ENCODE results near the gene OAF. TPM values are rescaled to one million over a fixed set of nuclear protein-coding genes. Genes with fewer than 3 reads are reported as not detected.

Gene OAF
- total and polyA plus RNA-seq, 5 donors: 21.6 to 57.1 (median 43.1) TPM

GRCh38 chr11:120217526-120217925 lies 6.7 kb downstream of the OAF start:
- Histone ChIP-seq H3K4me1 (ENCODE audit: control insufficient read depth, insufficient read depth, low read length) (peaks cover 7% of the 10 kb centered on the region), H3K4me3 (ENCODE audit: low read length) (no peak overlapping the region)
- intact Hi-C loops (cut with DNase I): loop anchor here in 1 of 4 donors (5.0 kb wide), 1 partner anchor 35 kb away; no protein-coding TSS in a partner anchor

GRCh38 chr11:120217941-120218694 lies 7.3 kb downstream of the OAF start:
- DNase-seq (peak; percentile 72 to 80 (median 77)), ATAC-seq (peak; percentile 57 to 68)
- intact Hi-C loops (cut with DNase I): loop anchor here in 1 of 4 donors (5.0 kb wide), 1 partner anchor 36 kb away; no protein-coding TSS in a partner anchor
- Histone ChIP-seq H3K27ac (ENCODE audit: low read length) (peak overlapping the region; percentile 63), H3K27me3 (ENCODE audit: control insufficient read depth, insufficient read depth) (no peaks in the 10 kb centered on the region), H3K4me1 (ENCODE audit: control insufficient read depth, insufficient read depth, low read length) (peaks cover 7% of the 10 kb centered on the region), H3K9me3 (ENCODE audit: control insufficient read depth, low read length) (no peaks in the 10 kb centered on the region), H3K4me3 (ENCODE audit: low read length) (no peak overlapping the region)
- WGBS: 56% methylated on average over 12 of the region's 12 CpGs

More at GRCh38 chr11:120217526-120217925, 6.7 kb downstream of the OAF start:
- Histone ChIP-seq H3K27ac (ENCODE audit: low read length) (peak overlapping the region; percentile 2), H3K27me3 (ENCODE audit: control insufficient read depth, insufficient read depth) (no peaks in the 10 kb centered on the region), H3K9me3 (ENCODE audit: control insufficient read depth, low read length) (no peaks in the 10 kb centered on the region)
- ATAC-seq: no peak
- WGBS: 71% methylated on average over 12 of the region's 12 CpGs
- no peak for DNase-seq

- DNase-seq (peak in 1 of 3 donors; percentile 71), ATAC-seq (no peak)
- H3K4me1 ChIP-seq (ENCODE audit: control insufficient read depth, insufficient read depth, low read length): peaks cover 8% of the 10 kb centered on the region
- no peaks in the 10 kb centered on the region for H3K9me3 ChIP-seq (ENCODE audit: control insufficient read depth, low read length)
- H3K27ac ChIP-seq (ENCODE audit: low read length): peak overlapping the region; percentile 63
- intact Hi-C loops (cut with DNase I): loop anchor here in 1 of 4 donors (5.0 kb wide), 1 partner anchor 36 kb away; no protein-coding TSS in a partner anchor
- 46% methylated on average over 10 of the region's 10 CpGs for WGBS
- no peak overlapping the region for H3K4me3 ChIP-seq (ENCODE audit: low read length)
- no peaks in the 10 kb centered on the region for H3K27me3 ChIP-seq (ENCODE audit: control insufficient read depth, insufficient read depth)
Observed at GRCh38 chr11:120218695-120219033, 7.8 kb downstream of the OAF start.

- peaks cover 10% of the 10 kb centered on the region for H3K4me1 ChIP-seq (ENCODE audit: control insufficient read depth, insufficient read depth, low read length)
- no peaks in the 10 kb centered on the region for H3K9me3 ChIP-seq (ENCODE audit: control insufficient read depth, low read length)
- H3K27ac ChIP-seq (ENCODE audit: low read length): peak overlapping the region; percentile 39
- 54% methylated on average over 13 of the region's 13 CpGs for WGBS
- intact Hi-C loops (cut with DNase I): loop anchor here in 1 of 4 donors (5.0 kb wide), 1 partner anchor 37 kb away; no protein-coding TSS in a partner anchor
- H3K4me3 ChIP-seq (ENCODE audit: low read length): no peak overlapping the region
- peak; percentile 60 to 80 (median 79) for DNase-seq
- peak; percentile 38 to 55 for ATAC-seq
- no peaks in the 10 kb centered on the region for H3K27me3 ChIP-seq (ENCODE audit: control insufficient read depth, insufficient read depth)
Observed at GRCh38 chr11:120219232-120219937, 8.6 kb downstream of the OAF start.

GRCh38 chr11:120219938-120220746 lies 9.3 kb downstream of the OAF start:
- no peaks in the 10 kb centered on the region for H3K9me3 ChIP-seq (ENCODE audit: control insufficient read depth, low read length)
- H3K27me3 ChIP-seq (ENCODE audit: control insufficient read depth, insufficient read depth): no peaks in the 10 kb centered on the region
- ATAC-seq (no peak), DNase-seq (peak in 1 of 3 donors; percentile 31)
- intact Hi-C loops (cut with DNase I): loop anchor here in 1 of 4 donors (5.0 kb wide), 1 partner anchor 38 kb away; no protein-coding TSS in a partner anchor
- 64% methylated on average over 9 of the region's 9 CpGs for WGBS
- peaks cover 13% of the 10 kb centered on the region for H3K4me1 ChIP-seq (ENCODE audit: control insufficient read depth, insufficient read depth, low read length)
- no peak overlapping the region for H3K4me3 ChIP-seq (ENCODE audit: low read length)
- H3K27ac ChIP-seq (ENCODE audit: low read length): no peak overlapping the region

GRCh38 chr11:120220747-120221037 lies 9.9 kb downstream of the OAF start:
- peaks cover 16% of the 10 kb centered on the region for H3K4me1 ChIP-seq (ENCODE audit: control insufficient read depth, insufficient read depth, low read length)
- intact Hi-C loops (cut with DNase I): no loop called here
- ATAC-seq: no peak
- peak in 1 of 3 donors; percentile 15 for DNase-seq
- no peaks in the 10 kb centered on the region for H3K27me3 ChIP-seq (ENCODE audit: control insufficient read depth, insufficient read depth)
- H3K4me3 ChIP-seq (ENCODE audit: low read length): no peak overlapping the region
- 94% methylated on average over 4 of the region's 4 CpGs for WGBS
- no peaks in the 10 kb centered on the region for H3K9me3 ChIP-seq (ENCODE audit: control insufficient read depth, low read length)
- no peak overlapping the region for H3K27ac ChIP-seq (ENCODE audit: low read length)

- H3K4me1 ChIP-seq (ENCODE audit: control insufficient read depth, insufficient read depth, low read length): peaks cover 17% of the 10 kb centered on the region
- no peak overlapping the region for H3K27ac ChIP-seq (ENCODE audit: low read length)
- no peak for DNase-seq
- ATAC-seq: no peak
- H3K27me3 ChIP-seq (ENCODE audit: control insufficient read depth, insufficient read depth): no peaks in the 10 kb centered on the region
- WGBS: 81% methylated on average over 1 of the region's 1 CpG
- intact Hi-C loops (cut with DNase I): no loop called here
- H3K4me3 ChIP-seq (ENCODE audit: low read length): no peak overlapping the region
- H3K9me3 ChIP-seq (ENCODE audit: control insufficient read depth, low read length): no peaks in the 10 kb centered on the region
Observed at GRCh38 chr11:120221115-120221752, 10.4 kb downstream of the OAF start.

- ATAC-seq (no peak), DNase-seq (peak in 1 of 3 donors; percentile 54)
- H3K9me3 ChIP-seq (ENCODE audit: control insufficient read depth, low read length): no peaks in the 10 kb centered on the region
- WGBS: 85% methylated on average over 8 of the region's 8 CpGs
- H3K4me1 ChIP-seq (ENCODE audit: control insufficient read depth, insufficient read depth, low read length): peaks cover 15% of the 10 kb centered on the region
- no peak overlapping the region for H3K4me3 ChIP-seq (ENCODE audit: low read length)
- intact Hi-C loops (cut with DNase I): no loop called here
- H3K27ac ChIP-seq (ENCODE audit: low read length): no peak overlapping the region
- no peaks in the 10 kb centered on the region for H3K27me3 ChIP-seq (ENCODE audit: control insufficient read depth, insufficient read depth)
Observed at GRCh38 chr11:120222916-120223315, 12.1 kb downstream of the OAF start.

GRCh38 chr11:120223793-120224192 lies 13.0 kb downstream of the OAF start:
- Histone ChIP-seq H3K4me3 (ENCODE audit: low read length) (no peak overlapping the region), H3K9me3 (ENCODE audit: control insufficient read depth, low read length) (no peaks in the 10 kb centered on the region), H3K4me1 (ENCODE audit: control insufficient read depth, insufficient read depth, low read length) (peaks cover 14% of the 10 kb centered on the region), H3K27ac (ENCODE audit: low read length) (no peak overlapping the region), H3K27me3 (ENCODE audit: control insufficient read depth, insufficient read depth) (no peaks in the 10 kb centered on the region)
- ATAC-seq: no peak
- peak in 1 of 3 donors; percentile 11 for DNase-seq
- intact Hi-C loops (cut with DNase I): no loop called here
- 19% methylated on average over 1 of the region's 1 CpG for WGBS

- ATAC-seq (no peak), DNase-seq (peak in 1 of 3 donors; percentile 41)
- H3K4me1 ChIP-seq (ENCODE audit: control insufficient read depth, insufficient read depth, low read length): peaks cover 10% of the 10 kb centered on the region
Observed at GRCh38 chr11:120224361-120224760, 13.5 kb downstream of the OAF start.

More at GRCh38 chr11:120224361-120224760, 13.5 kb downstream of the OAF start:
- 54% methylated on average over 6 of the region's 6 CpGs for WGBS
- intact Hi-C loops (cut with DNase I): no loop called here
- no peaks in the 10 kb centered on the region for H3K27me3 ChIP-seq (ENCODE audit: control insufficient read depth, insufficient read depth)
- H3K27ac ChIP-seq (ENCODE audit: low read length): no peak overlapping the region
- no peaks in the 10 kb centered on the region for H3K9me3 ChIP-seq (ENCODE audit: control insufficient read depth, low read length)
- H3K4me3 ChIP-seq (ENCODE audit: low read length): no peak overlapping the region
